GM12874 (cell line): ENCODE measurements around the gene KLRB1.

Experiments
- TF ChIP-seq, protein P1 (sequence below): IDR thresholded peaks from 2 replicates; pipeline ENCODE4 v1.5.1; 2011; ENCODE audit warnings: low read depth, mild to moderate bottlenecking, control low read depth, low read length, moderate library complexity; ENCODE audit not compliant: insufficient read depth

The KLRB1 gene

GRCh38 chr12:9607716-9608115, at the start of gene KLRB1:
KLRB1 (minus strand) TSS chr12:9607916; CDS start chr12:9607839, 77 bp downstream.
- TF ChIP-seq, protein P1, sequence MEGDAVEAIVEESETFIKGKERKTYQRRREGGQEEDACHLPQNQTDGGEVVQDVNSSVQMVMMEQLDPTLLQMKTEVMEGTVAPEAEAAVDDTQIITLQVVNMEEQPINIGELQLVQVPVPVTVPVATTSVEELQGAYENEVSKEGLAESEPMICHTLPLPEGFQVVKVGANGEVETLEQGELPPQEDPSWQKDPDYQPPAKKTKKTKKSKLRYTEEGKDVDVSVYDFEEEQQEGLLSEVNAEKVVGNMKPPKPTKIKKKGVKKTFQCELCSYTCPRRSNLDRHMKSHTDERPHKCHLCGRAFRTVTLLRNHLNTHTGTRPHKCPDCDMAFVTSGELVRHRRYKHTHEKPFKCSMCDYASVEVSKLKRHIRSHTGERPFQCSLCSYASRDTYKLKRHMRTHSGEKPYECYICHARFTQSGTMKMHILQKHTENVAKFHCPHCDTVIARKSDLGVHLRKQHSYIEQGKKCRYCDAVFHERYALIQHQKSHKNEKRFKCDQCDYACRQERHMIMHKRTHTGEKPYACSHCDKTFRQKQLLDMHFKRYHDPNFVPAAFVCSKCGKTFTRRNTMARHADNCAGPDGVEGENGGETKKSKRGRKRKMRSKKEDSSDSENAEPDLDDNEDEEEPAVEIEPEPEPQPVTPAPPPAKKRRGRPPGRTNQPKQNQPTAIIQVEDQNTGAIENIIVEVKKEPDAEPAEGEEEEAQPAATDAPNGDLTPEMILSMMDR = no peak

DNA sequence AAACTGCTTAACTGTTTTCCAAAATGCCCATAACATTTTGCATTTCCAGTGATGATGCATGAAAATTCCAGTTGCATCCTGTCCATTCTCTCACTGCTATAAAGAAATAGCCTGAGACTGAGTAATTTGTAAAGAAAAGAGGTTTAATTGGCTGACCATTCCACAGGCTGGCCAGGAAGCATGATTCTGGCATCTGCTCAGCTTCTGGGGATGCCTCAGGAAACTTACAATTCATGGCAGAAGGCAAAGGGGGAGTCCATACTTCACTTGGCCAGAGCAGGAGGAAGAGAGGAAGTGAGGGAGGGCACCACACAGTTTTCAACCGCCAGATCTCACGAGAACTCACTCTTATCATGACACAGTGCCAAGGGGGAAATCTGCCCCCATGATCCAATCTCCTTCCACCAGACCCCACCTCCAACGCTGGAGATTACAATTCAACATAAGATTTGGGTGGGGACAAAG, 43.6 kb upstream of the KLRB1 start:
- TF ChIP-seq, protein P1 = no peak

GRCh38 chr12:9650151-9650576, 42.4 kb upstream of the KLRB1 start:
- TF ChIP-seq, protein P1 = no peak

DNA sequence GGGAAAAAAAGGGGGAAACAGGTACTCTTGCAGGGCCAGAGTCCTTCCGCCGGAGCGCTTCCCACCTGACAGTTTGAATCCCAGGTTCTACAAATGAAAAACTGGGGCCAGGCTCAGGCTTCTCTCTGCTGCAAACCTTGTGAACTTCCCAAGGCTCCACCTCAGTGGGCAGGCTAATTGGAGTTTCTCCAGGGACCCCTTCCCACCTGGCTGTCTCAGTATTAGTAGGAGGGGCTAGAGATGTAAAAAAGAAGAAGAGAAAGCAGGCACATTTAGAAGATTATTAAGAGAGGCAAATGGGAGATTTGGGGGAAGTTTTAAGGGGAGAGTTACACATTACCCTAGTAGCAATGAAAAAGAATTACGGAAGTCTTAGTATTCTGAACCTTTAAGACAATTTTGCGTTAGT, 41.8 kb upstream of the KLRB1 start:
- TF ChIP-seq, protein P1 = no peak

DNA sequence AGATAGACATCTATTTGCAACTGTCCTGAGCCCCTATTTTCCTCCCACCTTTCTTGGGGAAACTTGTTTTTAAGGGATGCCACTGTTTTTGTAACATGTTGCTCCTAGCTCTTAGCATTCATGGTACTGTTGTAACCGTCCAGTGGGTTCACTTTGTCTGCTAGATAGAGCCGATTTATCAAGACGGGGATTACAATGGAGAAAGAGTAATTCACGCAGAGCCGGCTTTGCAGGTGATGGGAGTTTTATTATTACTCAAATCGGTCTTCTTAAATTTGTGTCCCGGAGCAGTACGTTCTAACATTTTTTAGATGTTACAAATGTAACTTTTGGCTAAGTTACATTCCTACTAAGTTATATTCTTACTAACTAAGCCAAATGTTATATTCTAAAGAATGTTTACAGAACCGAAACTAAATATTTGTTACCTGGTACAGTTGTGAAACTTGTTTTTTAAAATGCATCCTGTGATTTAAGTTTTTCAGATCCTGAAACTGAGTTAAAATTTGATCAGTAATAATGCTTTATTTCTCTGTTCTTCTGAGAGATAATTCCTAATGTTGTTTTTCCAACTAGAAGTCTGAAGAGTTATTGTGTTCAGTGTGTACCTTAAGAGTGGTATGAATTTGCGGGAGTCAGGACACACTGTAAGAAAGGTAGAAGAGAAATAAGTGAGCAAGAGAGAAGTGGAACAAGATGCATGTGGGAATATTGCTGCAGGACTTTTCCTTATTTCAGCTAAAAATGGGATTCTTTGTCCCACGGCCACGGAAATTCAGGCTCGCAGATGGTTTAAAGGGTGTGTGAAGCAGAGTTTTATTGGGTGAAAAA, 41.2 kb upstream of the KLRB1 start:
- TF ChIP-seq, protein P1 = no peak

DNA sequence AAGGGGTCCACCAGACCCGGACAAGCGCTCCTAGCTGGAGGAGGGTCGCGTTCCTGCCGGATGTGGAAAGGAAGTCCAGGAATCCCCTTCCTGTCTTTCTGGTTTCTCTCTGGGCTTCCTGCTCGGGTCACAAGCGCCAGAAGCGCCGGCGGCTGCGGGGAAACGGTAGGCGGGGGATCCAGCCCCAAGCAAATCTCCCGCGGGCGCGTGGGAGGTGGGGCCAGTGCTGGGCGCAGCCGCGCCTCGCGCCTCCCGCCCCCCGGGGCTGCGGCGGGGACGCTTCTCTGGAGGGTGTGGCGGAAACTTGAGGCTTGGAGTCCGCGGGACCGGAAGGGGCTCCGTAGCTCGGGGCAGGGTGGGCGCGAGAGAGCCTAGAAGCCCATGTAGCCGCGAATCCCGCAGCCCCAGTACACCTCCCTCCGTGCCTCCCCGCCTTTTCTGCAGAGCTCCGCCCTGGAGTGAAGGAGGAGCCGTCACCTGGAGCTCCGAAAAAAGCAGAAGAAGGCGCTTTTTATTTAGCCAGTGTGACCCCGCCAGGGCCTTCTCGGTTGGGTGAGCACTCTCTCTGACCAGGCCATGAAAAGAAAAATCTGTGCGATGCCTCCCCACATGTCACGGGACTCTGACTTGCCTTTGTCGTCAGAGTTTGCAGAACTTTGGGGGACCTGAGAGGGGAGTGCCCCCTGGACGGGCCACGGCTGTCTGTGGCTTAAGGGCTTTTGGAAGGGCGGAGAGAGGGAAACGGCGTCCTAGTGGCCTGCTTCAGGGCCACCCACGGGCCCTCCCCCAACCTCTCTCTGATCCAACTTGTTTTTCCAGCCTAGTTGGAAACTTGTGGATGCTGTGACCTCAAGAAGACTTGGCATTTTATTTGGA, 40.3 kb upstream of the KLRB1 start:
- TF ChIP-seq, protein P1 = no peak
